Neural crest cell (in vitro differentiated cells): ENCODE data around the gene TPSD1. TPM values are rescaled to one million over a fixed set of nuclear protein-coding genes. Genes with fewer than 3 reads are reported as not detected.

ENCODE experiments used
- DNase-seq: peaks from one replicate; pipeline ENCODE4 v3.0.0; 2021; ENCODE audit warnings: low read depth, mixed read lengths, low spot score
- H3K27ac Mint-ChIP-seq: one replicate; pipeline ENCODE4 v1.8.0; 2021; ENCODE audit warnings: mild to moderate bottlenecking, mixed read lengths; ENCODE audit not compliant: unreplicated experiment
- H3K27me3 Mint-ChIP-seq: 2 replicates; pipeline ENCODE4 v1.8.0; 2021; ENCODE audit warnings: low read depth, mild to moderate bottlenecking, mixed read lengths
- H3K36me3 Mint-ChIP-seq: 2 replicates; pipeline ENCODE4 v1.8.0; 2021; ENCODE audit warnings: low read depth, mild to moderate bottlenecking, mixed read lengths
- H3K4me1 Mint-ChIP-seq: 2 replicates; pipeline ENCODE4 v1.8.0; 2021; ENCODE audit warnings: mixed read lengths
- H3K4me3 Mint-ChIP-seq: one replicate; pipeline ENCODE4 v1.8.0; 2021; ENCODE audit warnings: mild to moderate bottlenecking, mixed read lengths
- H3K9me3 Mint-ChIP-seq: 2 replicates; pipeline ENCODE4 v1.8.0; 2021; ENCODE audit warnings: mixed read lengths
- CTCF ChIP-seq: fragments of 200-600 bp; sonication (generic); conservative IDR thresholded peaks from 2 replicates; pipeline ENCODE4 v1.5.0; 2021; ENCODE audit warnings: antibody characterized with exemption, mild to moderate bottlenecking
- total RNA-seq: library from RNA; stranded (reverse); gene quantifications from 2 replicates; pipeline ENCODE4 v1.2.1, GENCODE V29; 2021

Gene TPSD1
- total RNA-seq, 1 donor from 2014 or later: not detected

DNA sequence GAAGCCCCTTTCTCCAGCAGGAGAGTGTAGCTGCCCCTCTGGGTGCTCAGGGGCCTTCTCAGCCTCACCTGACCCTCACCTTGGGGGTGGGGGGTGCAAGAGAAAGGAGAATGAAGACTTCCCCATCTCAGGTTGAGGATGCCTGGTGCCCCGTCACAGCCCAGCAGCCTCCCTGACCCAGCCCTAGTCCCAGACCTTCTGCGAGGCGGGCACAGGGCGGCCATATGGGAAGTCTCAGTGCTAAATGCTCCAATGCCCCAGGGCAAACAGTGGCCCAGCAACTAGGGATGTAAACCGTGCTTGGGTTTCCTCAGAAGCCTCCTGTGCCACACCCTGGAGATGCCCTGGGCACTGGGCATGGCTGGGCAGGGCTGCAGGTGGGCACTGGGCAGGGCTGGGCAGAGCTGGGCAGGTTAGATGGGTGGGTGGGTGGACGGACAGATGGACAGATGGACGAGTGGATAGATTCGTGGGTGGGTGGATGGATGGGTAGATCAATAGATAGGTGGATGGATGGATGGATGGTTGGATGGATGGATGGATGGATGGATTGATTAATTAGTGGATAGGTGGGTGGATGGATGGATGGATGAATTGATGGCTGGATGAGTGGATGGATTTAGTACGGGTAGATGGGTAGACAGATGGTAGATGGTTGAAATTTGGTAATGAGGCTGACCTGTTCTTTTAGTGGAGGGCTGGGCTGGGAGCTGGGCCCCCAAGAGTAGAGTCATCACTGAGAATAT, 16.8 kb downstream of the TPSD1 start:
- Mint-ChIP-seq H3K9me3 (no peaks in the 10 kb centered on the region), H3K36me3 (no peaks in the 10 kb centered on the region), H3K27ac (no peak overlapping the region), H3K4me1 (peaks cover 1% of the 10 kb centered on the region), H3K4me3 (no peak overlapping the region), H3K27me3 (peaks cover 11% of the 10 kb centered on the region)
- no peak for DNase-seq
- TF ChIP-seq CTCF: no peak

DNA sequence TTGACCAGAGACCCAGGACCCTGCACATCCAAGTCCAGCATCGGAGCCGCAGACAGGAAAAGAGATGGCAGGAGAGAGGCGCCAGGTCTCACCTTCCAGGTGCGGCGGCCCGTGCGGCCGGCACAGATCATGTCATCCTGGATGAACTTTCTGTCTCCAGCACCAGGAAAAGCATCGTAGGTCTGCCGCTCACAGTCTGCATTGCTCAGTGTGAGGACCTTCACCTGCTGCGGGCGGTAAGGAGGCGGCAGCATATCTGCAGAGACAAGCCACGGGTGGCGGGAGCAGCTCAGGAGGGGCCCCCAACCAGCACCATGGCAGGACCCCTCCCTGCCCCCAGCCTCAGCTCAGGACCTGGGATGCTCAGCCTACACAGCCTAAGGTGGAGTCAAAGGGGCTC, 17.9 kb downstream of the TPSD1 start:
- TF ChIP-seq CTCF: no peak
- Mint-ChIP-seq H3K4me3 (no peak overlapping the region), H3K4me1 (peaks cover 3% of the 10 kb centered on the region), H3K36me3 (no peaks in the 10 kb centered on the region), H3K27me3 (peaks cover 11% of the 10 kb centered on the region), H3K27ac (no peak overlapping the region), H3K9me3 (no peaks in the 10 kb centered on the region)
- no peak for DNase-seq

DNA sequence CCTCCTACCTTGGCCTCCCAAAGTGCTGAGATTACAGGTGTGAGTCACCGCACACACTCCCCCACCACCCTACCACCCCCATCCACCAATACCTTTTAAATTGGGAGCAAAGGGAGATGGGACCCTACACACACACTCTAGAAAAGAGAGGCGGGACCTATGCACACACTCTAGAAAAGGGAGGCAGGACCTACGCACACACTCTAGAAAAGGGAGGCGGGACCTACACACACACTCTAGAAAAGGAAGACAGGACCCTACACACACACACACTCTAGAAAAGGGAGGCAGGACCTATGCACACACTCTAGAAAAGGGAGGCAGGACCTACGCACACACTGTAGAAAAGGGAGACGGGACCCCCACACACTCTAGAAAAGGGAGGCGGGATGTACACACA, 18.9 kb downstream of the TPSD1 start:
- H3K4me3 Mint-ChIP-seq: no peak overlapping the region
- H3K4me1 Mint-ChIP-seq: peaks cover 3% of the 10 kb centered on the region
- TF ChIP-seq CTCF: no peak
- H3K36me3 Mint-ChIP-seq: no peaks in the 10 kb centered on the region
- no peaks in the 10 kb centered on the region for H3K9me3 Mint-ChIP-seq
- H3K27me3 Mint-ChIP-seq: peaks cover 8% of the 10 kb centered on the region
- DNase-seq: no peak
- no peak overlapping the region for H3K27ac Mint-ChIP-seq

- no peak for DNase-seq
- Mint-ChIP-seq H3K4me3 (no peak overlapping the region), H3K27me3 (peaks cover 8% of the 10 kb centered on the region), H3K27ac (no peak overlapping the region), H3K9me3 (no peaks in the 10 kb centered on the region), H3K36me3 (no peaks in the 10 kb centered on the region), H3K4me1 (peaks cover 3% of the 10 kb centered on the region)
- no peak for TF ChIP-seq CTCF
Observed at GRCh38 chr16:1275791-1276579, 20.1 kb downstream of the TPSD1 start.

DNA sequence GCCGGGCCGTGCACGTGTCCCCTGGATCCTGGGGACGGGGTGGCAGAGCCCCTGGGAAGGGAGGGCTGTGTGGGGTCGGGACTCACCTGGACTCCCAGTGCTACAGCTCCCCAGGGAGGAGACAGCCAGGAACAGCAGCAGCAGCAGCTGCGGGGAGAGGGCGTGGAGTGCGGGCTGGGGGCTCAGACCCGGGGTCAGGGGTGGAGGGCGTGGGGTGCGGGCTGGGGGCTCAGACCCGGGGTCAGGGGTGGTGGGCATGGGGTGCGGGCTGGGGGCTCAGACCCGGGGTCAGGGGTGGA, 20.7 kb downstream of the TPSD1 start:
- H3K9me3 Mint-ChIP-seq: no peaks in the 10 kb centered on the region
- H3K4me1 Mint-ChIP-seq: peaks cover 3% of the 10 kb centered on the region
- no peak overlapping the region for H3K27ac Mint-ChIP-seq
- H3K4me3 Mint-ChIP-seq: no peak overlapping the region
- no peaks in the 10 kb centered on the region for H3K36me3 Mint-ChIP-seq
- DNase-seq: no peak
- no peak for TF ChIP-seq CTCF
- peaks cover 8% of the 10 kb centered on the region for H3K27me3 Mint-ChIP-seq
